Muscle of arm (tissue), 14 donors: ENCODE measurements around the gene ARRDC4. TPM values are rescaled to one million over a fixed set of nuclear protein-coding genes. Genes with fewer than 3 reads are reported as not detected.

Source experiments
- DNase-seq: peaks from one replicate; pipeline ENCODE4 v3.0.0-alpha.2; 2013
- long read RNA-seq, 11 donors: transcript quantifications; one replicate each; lab custom pipeline, GENCODE V29; 2026
- polyA plus RNA-seq, 12 donors: library from polyadenylated mRNA; unstranded; fragments of 120-200 nt; gene quantifications; one replicate each; pipeline ENCODE4 v1.2.1, GENCODE V29; 2013; ENCODE audit not compliant: insufficient read length in 12 of 12

Gene ARRDC4
- polyA plus RNA-seq, result 10 to 100 TPM in 11 of 12 donors, not detected in 1; 15.0 to 28.4 (median 19.6) TPM
- long read RNA-seq, donor 1, full-length matches to known transcripts, result 13 of 18 reads
- long read RNA-seq, donor 1, partial matches to known transcripts, result 5 of 18 reads
- long read RNA-seq, donor 1, other reads (novel, unspliced or antisense), result 0 of 18 reads
- long read RNA-seq, donor 2, full-length matches to known transcripts, result 6 of 6 reads
- long read RNA-seq, donor 2, partial matches to known transcripts, result 0 of 6 reads
- long read RNA-seq, donor 2, other reads (novel, unspliced or antisense), result 0 of 6 reads
- long read RNA-seq, donor 3, full-length matches to known transcripts, result 3 of 3 reads
- long read RNA-seq, donor 3, partial matches to known transcripts, result 0 of 3 reads
- long read RNA-seq, donor 3, other reads (novel, unspliced or antisense), result 0 of 3 reads
- long read RNA-seq, donor 4, full-length matches to known transcripts, result 1 of 1 reads
- long read RNA-seq, donor 4, partial matches to known transcripts, result 0 of 1 reads
- long read RNA-seq, donor 4, other reads (novel, unspliced or antisense), result 0 of 1 reads
- long read RNA-seq, donor 5, full-length matches to known transcripts, result 12 of 12 reads
- long read RNA-seq, donor 5, partial matches to known transcripts, result 0 of 12 reads
- long read RNA-seq, donor 5, other reads (novel, unspliced or antisense), result 0 of 12 reads
- long read RNA-seq, donor 6, full-length matches to known transcripts, result 1 of 1 reads
- long read RNA-seq, donor 6, partial matches to known transcripts, result 0 of 1 reads
- long read RNA-seq, donor 6, other reads (novel, unspliced or antisense), result 0 of 1 reads
- long read RNA-seq, donor 7, result 0 reads
- long read RNA-seq, donor 8, full-length matches to known transcripts, result 8 of 8 reads
- long read RNA-seq, donor 8, partial matches to known transcripts, result 0 of 8 reads
- long read RNA-seq, donor 8, other reads (novel, unspliced or antisense), result 0 of 8 reads
- long read RNA-seq, donor 9, full-length matches to known transcripts, result 1 of 1 reads
- long read RNA-seq, donor 9, partial matches to known transcripts, result 0 of 1 reads
- long read RNA-seq, donor 9, other reads (novel, unspliced or antisense), result 0 of 1 reads
- long read RNA-seq, donor 10, full-length matches to known transcripts, result 1 of 1 reads
- long read RNA-seq, donor 10, partial matches to known transcripts, result 0 of 1 reads
- long read RNA-seq, donor 10, other reads (novel, unspliced or antisense), result 0 of 1 reads
- long read RNA-seq, donor 11, full-length matches to known transcripts, result 2 of 2 reads
- long read RNA-seq, donor 11, partial matches to known transcripts, result 0 of 2 reads
- long read RNA-seq, donor 11, other reads (novel, unspliced or antisense), result 0 of 2 reads

- DNase-seq, result peak; percentile 100
These were observed at the start of gene ARRDC4 for GRCh38 chr15:97960364-97961066. TSS of gene ARRDC4 (plus strand) at chr15:97960703. CDS start at chr15:97960862, 159 bp downstream.

GRCh38 chr15:97914711-97915110 is 45.8 kb upstream of the ARRDC4 start:
- no peak for DNase-seq

DNA sequence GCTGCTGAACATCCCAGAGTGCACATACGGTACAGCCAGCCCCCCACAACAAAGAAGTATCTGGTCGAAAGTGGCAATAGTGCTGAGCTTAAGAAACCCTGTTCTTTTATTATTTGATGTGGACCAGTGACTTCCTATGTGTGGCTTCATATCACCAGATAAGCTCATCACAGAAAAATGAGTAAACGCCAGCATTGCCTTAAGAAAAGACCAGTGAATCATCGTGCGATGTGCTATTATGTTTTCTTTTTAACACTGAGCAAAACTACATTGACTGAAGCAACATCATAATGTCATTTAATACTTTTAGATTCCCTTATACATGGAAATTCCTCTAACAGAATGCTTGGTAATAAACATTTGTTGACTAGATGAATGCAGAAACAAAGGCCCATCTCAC is 45.2 kb upstream of the ARRDC4 start:
- no peak for DNase-seq

DNA sequence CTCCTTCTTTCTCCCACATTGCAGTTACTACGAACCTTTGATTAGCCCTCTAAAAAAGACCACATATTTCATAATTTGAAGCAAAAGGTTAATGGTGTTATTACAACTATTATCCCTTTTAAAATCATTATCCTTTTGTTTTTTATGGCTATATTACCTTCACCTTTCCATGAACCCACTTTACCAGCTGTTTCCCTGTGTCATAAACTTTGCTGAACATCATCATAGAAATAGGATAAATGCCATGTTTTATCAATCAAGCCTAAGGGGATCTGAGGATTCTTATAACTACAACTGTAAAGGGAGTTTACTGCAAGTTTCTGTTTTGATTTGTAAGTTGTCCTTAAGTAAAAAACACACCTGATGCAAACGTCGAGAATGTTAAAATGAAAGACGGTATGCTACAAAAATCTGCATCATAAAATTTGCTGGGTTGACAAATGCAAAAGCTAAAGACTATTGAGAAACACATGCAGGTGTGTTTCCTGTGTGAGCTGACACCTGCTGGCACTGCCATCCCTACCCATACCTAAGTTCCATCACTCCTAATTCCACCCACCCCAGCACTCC is 39.1 kb upstream of the ARRDC4 start:
- DNase-seq, result no peak

- no peak for DNase-seq
These were observed 30.9 kb upstream of the ARRDC4 start for GRCh38 chr15:97929456-97930229.

DNA sequence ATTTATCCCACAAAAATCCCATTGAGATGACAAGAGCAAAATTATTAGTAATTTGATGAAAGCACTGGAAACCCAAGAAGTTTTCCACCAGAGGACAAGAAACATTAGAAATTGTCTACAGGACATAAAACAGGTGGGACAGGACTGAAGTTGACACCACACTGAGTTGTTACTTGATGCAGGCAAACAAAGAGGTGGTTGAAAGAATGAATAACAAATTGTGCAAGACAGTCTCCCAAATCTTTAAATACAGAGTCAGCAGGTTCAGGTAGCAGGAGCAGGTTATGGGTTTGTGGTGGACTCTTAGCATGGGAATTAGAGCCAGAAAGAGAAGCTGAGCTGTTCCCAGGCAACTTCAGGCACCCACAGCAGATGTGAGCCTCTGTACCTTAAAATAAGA is 30.3 kb upstream of the ARRDC4 start:
- DNase-seq, result no peak

DNA sequence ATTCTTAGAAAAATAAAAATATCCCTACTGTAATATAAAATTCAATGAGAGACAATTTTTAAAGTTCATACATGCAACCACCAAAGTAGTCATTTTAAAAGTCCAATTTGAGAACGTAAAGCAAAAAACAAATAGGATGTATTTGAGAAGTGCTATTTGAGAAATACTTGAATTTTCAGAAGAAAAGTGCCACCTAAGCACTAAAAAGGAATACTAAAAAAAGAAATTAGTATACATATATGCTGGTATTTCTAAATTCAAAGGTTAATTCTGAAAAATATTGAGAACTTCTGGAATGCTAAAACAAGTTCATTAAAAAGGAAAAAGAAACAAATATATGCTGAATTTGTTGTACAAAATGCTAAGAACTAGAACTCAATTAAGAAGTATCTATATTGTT is 29.2 kb upstream of the ARRDC4 start:
- DNase-seq, result no peak

- no peak for DNase-seq
These were observed 26.9 kb upstream of the ARRDC4 start for GRCh38 chr15:97933589-97933988.

DNA sequence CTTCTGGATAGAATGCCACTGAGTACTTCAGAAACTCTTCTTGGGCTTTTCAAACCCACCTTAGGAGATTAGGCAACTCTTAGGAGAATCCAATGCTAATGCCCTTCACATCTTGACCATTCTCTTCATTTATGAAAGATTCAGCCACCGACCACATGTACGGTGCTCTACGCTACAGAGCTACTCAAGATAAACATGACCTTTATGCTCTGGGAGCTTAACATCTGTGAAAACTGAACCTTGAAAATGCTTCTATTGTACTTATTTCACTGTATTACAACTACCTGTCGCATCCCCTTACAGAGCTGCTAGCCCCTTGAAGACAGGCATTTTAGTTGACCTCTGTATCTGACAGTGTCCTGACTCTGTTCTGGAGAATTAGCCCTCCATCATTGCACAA is 19.5 kb upstream of the ARRDC4 start:
- no peak for DNase-seq

DNA sequence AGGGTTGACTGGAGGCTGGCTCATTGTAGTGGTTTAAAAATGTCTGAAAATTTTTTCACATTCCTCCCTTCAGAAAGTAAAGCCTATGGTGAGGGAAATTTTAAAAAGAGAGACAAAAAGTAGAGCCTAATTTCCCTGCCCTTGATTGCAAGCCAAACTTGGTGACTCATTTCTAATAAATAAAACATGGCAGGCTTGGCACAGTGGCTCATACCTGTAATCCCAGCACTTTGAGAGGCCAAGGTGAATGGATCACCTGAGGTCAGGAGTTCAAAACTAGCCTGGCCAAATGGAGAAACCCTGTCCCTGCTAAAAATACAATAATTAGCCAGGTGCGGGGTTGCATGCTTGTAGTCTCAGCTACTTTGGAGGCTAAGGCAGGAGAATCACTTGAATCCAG is 18.9 kb upstream of the ARRDC4 start:
- DNase-seq, result no peak

DNA sequence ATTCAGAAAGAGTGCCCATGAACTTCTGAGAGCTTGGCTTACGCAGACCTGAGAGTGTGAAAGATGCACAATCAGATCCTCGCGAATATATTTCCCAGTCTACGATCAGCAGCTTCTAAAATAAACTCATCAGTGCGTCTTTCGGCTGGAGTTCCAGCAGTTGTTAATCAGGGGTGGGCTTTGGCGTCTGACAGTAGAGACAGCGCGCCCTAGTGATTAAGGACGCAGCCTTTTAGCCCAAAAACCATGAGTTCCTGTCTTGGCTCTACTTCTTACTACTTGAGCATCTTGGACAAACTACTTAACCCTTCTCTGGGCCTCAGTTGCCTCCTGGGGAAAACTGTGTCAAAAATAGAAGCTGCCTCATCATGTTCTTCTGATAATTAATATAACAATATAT is 15.8 kb upstream of the ARRDC4 start:
- DNase-seq, result no peak

- DNase-seq, result no peak
These were observed 12.8 kb upstream of the ARRDC4 start for GRCh38 chr15:97947465-97948260.

GRCh38 chr15:97953254-97953653 is 7.2 kb upstream of the ARRDC4 start:
- DNase-seq, result no peak

DNA sequence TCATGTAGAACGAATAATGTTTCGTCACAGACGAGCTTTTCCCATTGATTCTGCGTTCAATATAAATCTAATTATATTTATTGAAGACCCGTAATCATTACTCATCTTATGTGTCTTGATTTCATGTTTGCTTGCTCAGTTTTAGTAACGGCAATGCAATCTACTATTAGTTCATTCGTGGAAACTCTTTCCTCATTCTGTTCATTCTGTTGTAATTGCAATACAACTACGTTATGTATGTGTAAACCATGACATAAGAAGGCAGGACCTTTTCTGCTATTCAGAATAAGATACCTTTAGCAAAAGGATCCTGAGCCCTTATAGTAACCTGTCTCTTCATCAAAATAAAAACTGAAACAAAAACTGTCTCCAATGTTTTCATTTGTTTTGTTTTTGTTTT is 6.8 kb upstream of the ARRDC4 start:
- DNase-seq, result no peak

DNA sequence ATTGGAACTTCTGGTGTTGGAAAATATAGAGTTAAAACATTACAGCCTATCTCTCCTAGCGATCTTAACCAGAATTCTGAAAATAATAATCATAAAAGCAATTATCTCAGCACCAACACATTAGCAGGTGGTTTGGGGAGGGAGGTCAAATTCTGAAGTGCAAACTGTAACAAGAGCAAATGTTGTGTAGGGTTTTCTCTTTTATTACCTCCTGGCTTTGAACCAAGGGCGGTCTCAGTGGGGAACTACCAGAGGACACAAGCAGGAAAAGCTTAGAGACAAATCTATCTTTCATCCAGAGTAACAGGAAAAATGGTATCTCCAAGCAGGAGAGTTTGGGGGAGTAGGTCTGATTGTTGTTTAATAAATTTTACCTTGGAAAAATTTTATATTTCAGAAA is 5.5 kb upstream of the ARRDC4 start:
- no peak for DNase-seq

- no peak for DNase-seq
These were observed 5.0 kb upstream of the ARRDC4 start for GRCh38 chr15:97955529-97955928.

DNA sequence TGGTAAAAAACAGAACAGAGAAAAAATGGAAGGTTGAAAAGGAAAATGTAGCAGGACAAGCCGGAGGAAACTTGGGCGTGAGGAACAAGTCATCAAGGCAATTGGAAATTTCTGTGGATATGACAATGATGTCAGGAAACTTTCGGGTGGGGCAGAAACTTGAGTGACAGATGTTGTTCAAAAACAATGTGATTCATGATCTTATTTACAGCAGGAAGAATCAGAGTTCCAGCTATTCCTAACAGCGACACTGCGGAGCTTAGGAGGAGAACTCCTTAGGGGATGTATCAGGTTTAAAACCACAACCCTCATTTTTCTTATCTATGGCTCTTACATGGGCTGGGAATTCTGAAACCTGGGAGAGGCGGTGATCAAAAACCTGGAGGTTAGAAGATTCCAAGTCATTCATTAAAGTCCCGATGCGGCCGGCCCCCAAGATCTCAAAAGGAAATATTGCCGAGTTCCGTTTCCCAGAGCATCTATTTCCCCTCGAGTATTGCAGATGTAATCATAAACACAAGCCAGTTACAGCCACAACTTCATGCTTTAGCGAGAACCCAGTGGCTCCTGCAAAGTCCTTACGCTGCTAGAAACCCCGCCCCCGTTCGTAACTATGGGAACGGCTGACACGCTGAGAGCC is 659 bp upstream of the ARRDC4 start:
- DNase-seq, result no peak

GRCh38 chr15:97961067-97961954 is 808 bp downstream of the ARRDC4 start:
- DNase-seq, result peak; percentile 7
